Thyroid gland (tissue), 4 donors: ENCODE measurements around the gene ZNF750. TPM values are rescaled to one million over a fixed set of nuclear protein-coding genes. Genes with fewer than 3 reads are reported as not detected.

Experiments
- DNase-seq, 2 donors: peaks; one replicate each; pipeline ENCODE4 v3.0.0-alpha.2; 2019
- H3K27ac ChIP-seq, 3 donors: fragments of 200-600 bp; sonication (generic); 1 replicate in 2 of 3; 2 replicates in 1 of 3; pipeline ENCODE4 v1.5.1; 2016 to 2019; ENCODE audit warnings: mild to moderate bottlenecking in 1 of 3, moderate library complexity in 1 of 3
- H3K27me3 ChIP-seq: fragments of 200-600 bp; sonication (generic); one replicate; pipeline ENCODE4 v1.5.1; 2019
- H3K36me3 ChIP-seq, 2 donors: fragments of 200-600 bp; sonication (generic); one replicate each; pipeline ENCODE4 v1.5.1; 2016 to 2019
- H3K4me1 ChIP-seq, 2 donors: fragments of 200-600 bp; sonication (generic); one replicate each; pipeline ENCODE4 v1.5.1; 2017 to 2019
- H3K4me3 ChIP-seq, 3 donors: fragments of 200-600 bp; sonication (generic); replicated peaks in 1 of 3; 1 replicate in 2 of 3; 2 replicates in 1 of 3; pipeline ENCODE4 v1.5.1; 2016; ENCODE audit warnings: mild to moderate bottlenecking in 1 of 3
- H3K9me3 ChIP-seq: fragments of 200-600 bp; sonication (generic); one replicate; pipeline ENCODE4 v1.5.1; 2017
- POLR2A ChIP-seq, 2 donors: fragments of 450-650 bp; IDR thresholded peaks; one replicate each; pipeline ENCODE4 v1.6.1; 2017; ENCODE audit warnings: antibody characterized with exemption in 2 of 2, mild to moderate bottlenecking in 2 of 2, moderate library complexity in 1 of 2
- WGBS, 2 donors: methylation state at CpG; one replicate each; pipeline ENCODE4 v1.1.5; 2017; 5-methylcytosine and 5-hydroxymethylcytosine counted together
- intact Hi-C: fragments of 100-400 bp; cut with DNase I; formaldehyde crosslinking; loops from one replicate; pipeline ENCODE4 v1.15.1; 2023
- total RNA-seq, 4 donors: library from RNA; depleted of rRNA; stranded (reverse); fragments of >200 nt; gene quantifications; one replicate each; pipeline ENCODE4 v1.2.3, GENCODE V29; 2016
- TF ChIP-seq, protein P1 (sequence below), 6 experiments: fragments of 200-600 bp in 3 of 6; fragments of 450-650 bp in 3 of 6; sonication (generic) in 3 of 6; IDR thresholded peaks; one replicate each; pipeline ENCODE4 v1.5.1; 2016 to 2019; ENCODE audit warnings: antibody characterized with exemption in 6 of 6, mild to moderate bottlenecking in 2 of 6, inconsistent platforms in 1 of 6, moderate library complexity in 1 of 6

Gene ZNF750
- total RNA-seq, 4 donors from 2014 or later = 3.0 to 6.0 (median 4.5) TPM

DNA sequence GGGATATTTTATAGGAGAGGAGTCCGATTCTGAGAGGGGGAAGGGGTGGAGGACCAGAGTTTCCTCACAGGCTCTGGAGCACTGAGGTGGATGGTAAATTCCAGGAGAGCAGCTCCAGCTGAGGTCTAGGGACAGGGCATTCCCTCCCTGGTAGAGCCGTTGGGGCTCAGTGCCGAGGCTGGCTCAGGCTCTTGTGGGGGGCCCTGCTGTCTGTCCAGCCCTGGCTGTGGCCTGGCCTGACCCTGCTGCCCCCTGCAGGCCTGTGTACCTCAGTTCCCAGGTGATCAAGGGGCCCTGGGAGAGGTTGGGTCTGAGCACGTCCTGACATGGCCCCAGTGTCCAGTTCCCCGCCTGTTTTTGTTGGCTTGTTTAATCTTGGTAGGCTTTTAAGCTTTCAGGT, 16.8 kb downstream of the ZNF750 start:
- Histone ChIP-seq H3K27ac (no peak overlapping the region), H3K9me3 (no peaks in the 10 kb centered on the region), H3K4me3 (no peak overlapping the region), H3K4me1 (peaks cover 0 to 4% of the 10 kb centered on the region in 2 donors), H3K36me3 (no peaks in the 10 kb centered on the region), H3K27me3 (no peaks in the 10 kb centered on the region)
- intact Hi-C loops = no loop called here
- WGBS, 2 donors = 88 to 92% methylated on average over 3 to 5 of the region's 5 CpGs
- no peak for DNase-seq
- no peak for TF ChIP-seq POLR2A (IDR thresholded peaks at IDR 0.05)
- TF ChIP-seq, protein P1, sequence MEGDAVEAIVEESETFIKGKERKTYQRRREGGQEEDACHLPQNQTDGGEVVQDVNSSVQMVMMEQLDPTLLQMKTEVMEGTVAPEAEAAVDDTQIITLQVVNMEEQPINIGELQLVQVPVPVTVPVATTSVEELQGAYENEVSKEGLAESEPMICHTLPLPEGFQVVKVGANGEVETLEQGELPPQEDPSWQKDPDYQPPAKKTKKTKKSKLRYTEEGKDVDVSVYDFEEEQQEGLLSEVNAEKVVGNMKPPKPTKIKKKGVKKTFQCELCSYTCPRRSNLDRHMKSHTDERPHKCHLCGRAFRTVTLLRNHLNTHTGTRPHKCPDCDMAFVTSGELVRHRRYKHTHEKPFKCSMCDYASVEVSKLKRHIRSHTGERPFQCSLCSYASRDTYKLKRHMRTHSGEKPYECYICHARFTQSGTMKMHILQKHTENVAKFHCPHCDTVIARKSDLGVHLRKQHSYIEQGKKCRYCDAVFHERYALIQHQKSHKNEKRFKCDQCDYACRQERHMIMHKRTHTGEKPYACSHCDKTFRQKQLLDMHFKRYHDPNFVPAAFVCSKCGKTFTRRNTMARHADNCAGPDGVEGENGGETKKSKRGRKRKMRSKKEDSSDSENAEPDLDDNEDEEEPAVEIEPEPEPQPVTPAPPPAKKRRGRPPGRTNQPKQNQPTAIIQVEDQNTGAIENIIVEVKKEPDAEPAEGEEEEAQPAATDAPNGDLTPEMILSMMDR (IDR thresholded peaks at IDR 0.05) = peak in 1 of 6 experiments; percentile 10

DNA sequence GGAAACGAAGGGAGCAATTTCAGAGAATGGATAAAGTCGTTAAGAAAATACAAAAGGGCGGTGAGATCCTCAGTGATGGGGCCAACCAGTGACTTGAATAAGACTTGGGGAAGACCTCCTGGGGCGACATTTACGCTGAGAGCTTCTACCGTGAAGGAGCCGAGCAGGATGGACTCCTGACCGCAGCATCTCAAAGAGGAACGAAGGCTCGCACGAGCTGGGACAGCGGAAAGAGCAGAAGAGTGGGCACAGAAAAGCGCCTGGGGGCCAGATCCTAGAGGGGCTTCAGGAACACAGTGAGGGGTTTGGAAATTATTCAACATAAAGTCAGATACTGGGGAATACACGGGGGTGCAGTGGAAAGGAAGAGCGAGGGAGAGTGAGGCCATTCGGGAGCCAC, 17.5 kb downstream of the ZNF750 start:
- DNase-seq = no peak
- Histone ChIP-seq H3K9me3 (no peaks in the 10 kb centered on the region), H3K36me3 (no peaks in the 10 kb centered on the region), H3K27ac (no peak overlapping the region), H3K4me1 (peaks cover 0 to 4% of the 10 kb centered on the region in 2 donors), H3K4me3 (no peak overlapping the region), H3K27me3 (no peaks in the 10 kb centered on the region)
- WGBS, 2 donors = 91 to 96% methylated on average over 16 of the region's 16 CpGs
- intact Hi-C loops = no loop called here
- TF ChIP-seq POLR2A (IDR thresholded peaks at IDR 0.05) = no peak
- TF ChIP-seq, protein P1 (IDR thresholded peaks at IDR 0.05) = no peak

DNA sequence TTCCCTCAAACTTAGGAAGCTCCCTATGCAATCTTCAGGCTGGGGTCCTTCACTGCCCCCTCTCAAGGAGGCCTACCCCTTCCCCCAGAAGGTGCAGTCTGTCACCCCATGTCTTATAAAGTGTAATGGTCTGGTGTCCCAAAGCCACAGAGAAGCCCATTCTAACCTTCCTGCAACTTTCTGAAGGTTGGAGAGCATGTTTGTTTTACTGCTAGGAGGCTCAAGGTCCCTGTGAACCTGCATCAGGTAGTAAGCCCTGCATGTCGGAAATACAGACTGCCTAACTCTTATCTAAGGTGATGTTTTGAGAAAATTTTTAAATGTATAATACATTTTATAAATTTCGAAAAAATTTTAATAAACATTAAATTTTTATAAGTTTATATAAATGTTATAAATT, 18.3 kb downstream of the ZNF750 start:
- peaks cover 0 to 4% of the 10 kb centered on the region in 2 donors for H3K4me1 ChIP-seq
- intact Hi-C loops = no loop called here
- no peaks in the 10 kb centered on the region for H3K9me3 ChIP-seq
- no peaks in the 10 kb centered on the region for H3K36me3 ChIP-seq
- no peak overlapping the region for H3K4me3 ChIP-seq
- TF ChIP-seq POLR2A (IDR thresholded peaks at IDR 0.05) = no peak
- TF ChIP-seq, protein P1 (IDR thresholded peaks at IDR 0.05) = no peak
- H3K27ac ChIP-seq = no peak overlapping the region
- DNase-seq = no peak
- WGBS, 2 donors = 95 to 97% methylated on average over 2 of the region's 2 CpGs
- H3K27me3 ChIP-seq = no peaks in the 10 kb centered on the region

DNA sequence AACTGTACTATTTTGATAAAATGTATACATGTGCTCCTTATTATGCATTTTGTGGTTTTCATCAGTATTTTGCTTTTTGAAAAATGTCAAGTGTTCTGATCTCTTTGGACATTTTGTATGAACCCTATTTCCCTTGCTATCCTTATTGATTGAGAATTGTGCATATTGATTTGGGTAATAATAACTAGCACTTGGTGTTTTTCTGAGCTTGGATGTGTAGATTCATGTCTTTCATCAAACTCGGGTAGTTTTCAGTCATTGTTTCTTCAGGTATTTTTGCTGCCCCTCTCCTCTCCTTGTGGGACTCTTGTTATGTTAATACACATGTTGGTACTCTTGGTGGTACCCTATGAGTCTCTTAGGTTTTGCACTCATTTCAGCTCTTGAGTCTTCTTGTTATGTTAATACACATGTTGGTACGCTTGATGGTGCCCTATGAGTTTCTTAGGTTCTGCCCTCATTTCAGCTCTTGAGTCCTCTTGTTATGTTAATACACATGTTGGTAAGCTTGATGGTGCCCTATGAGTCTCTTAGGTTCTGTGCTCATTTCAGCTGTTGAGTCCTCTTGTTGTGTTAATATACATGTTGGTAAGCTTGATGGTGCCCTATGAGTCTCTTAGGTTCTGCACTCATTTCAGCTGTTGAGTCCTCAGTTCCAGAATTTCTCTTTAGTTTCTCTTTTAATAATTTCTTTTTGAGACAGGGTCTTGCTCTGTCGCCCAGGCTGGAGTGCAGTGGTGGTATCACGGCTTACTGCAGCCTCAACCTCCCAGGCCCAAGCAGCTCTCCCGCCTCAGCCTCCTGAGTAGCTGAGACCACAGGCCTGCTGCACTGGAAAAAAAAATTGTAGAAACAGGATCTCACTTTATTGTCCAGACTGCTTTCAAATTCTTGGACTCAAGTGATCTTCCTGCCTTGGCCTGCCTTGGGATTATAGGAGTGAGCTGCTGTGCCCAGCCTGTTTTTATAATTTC, 19.3 kb downstream of the ZNF750 start:
- 97% methylated on average over 5 of the region's 5 CpGs for WGBS, 2 donors

More for the DNA sequence above, 19.3 kb downstream of the ZNF750 start:
- peaks cover 0 to 4% of the 10 kb centered on the region in 2 donors for H3K4me1 ChIP-seq
- H3K27me3 ChIP-seq = no peaks in the 10 kb centered on the region
- intact Hi-C loops = no loop called here
- H3K4me3 ChIP-seq = no peak overlapping the region
- no peaks in the 10 kb centered on the region for H3K36me3 ChIP-seq
- DNase-seq = no peak
- H3K9me3 ChIP-seq = no peaks in the 10 kb centered on the region
- TF ChIP-seq POLR2A (IDR thresholded peaks at IDR 0.05) = no peak
- TF ChIP-seq, protein P1 (IDR thresholded peaks at IDR 0.05) = no peak
- no peak overlapping the region for H3K27ac ChIP-seq
